ENCODE results near the gene OPN1MW2.
"Not testable (repeated sequence)": the region's sequence is repeated elsewhere in the genome, so short reads cannot be mapped to it uniquely, and the experiment has no call there.

Gene OPN1MW2

GRCh38 chrX:154219456-154219855 lies at the start of gene OPN1MW2:
Gene OPN1MW2, plus strand, starts transcription at chrX:154219756. Its CDS starts 60 bp downstream, at chrX:154219816.
- not testable (repeated sequence) for DNase-seq

- DNase-seq: not testable (repeated sequence)
Observed at GRCh38 chrX:154172535-154172943, 47.0 kb upstream of the OPN1MW2 start.

- DNase-seq: not testable (repeated sequence)
Observed at GRCh38 chrX:154174356-154174755, 45.2 kb upstream of the OPN1MW2 start.

- not testable (repeated sequence) for DNase-seq
Observed at GRCh38 chrX:154182296-154182695, 37.3 kb upstream of the OPN1MW2 start, which contains the start of gene OPN1MW. Gene OPN1MW, plus strand, starts transcription at chrX:154182596. Its CDS starts 82 bp downstream, at chrX:154182678.

GRCh38 chrX:154183794-154184193 lies 35.8 kb upstream of the OPN1MW2 start:
- not testable (repeated sequence) for DNase-seq

- not testable (repeated sequence) for DNase-seq
Observed at GRCh38 chrX:154192846-154193245, 26.7 kb upstream of the OPN1MW2 start.

- DNase-seq: not testable (repeated sequence)
Observed at GRCh38 chrX:154194316-154194715, 25.2 kb upstream of the OPN1MW2 start.

- DNase-seq: not testable (repeated sequence)
Observed at GRCh38 chrX:154196466-154196865, 23.1 kb upstream of the OPN1MW2 start.

- DNase-seq: not testable (repeated sequence)
Observed at GRCh38 chrX:154209670-154210418, 9.7 kb upstream of the OPN1MW2 start.

GRCh38 chrX:154211057-154211456 lies 8.5 kb upstream of the OPN1MW2 start:
- not testable (repeated sequence) for DNase-seq

- not testable (repeated sequence) for DNase-seq
Observed at GRCh38 chrX:154211499-154211898, 8.1 kb upstream of the OPN1MW2 start.

GRCh38 chrX:154225292-154225691 lies 5.7 kb downstream of the OPN1MW2 start:
- DNase-seq: not testable (repeated sequence)

GRCh38 chrX:154226706-154227105 lies 7.2 kb downstream of the OPN1MW2 start:
- not testable (repeated sequence) for DNase-seq

GRCh38 chrX:154231443-154231842 lies 11.9 kb downstream of the OPN1MW2 start:
- DNase-seq: not testable (repeated sequence)

GRCh38 chrX:154233620-154234019 lies 14.1 kb downstream of the OPN1MW2 start:
- not testable (repeated sequence) for DNase-seq

- DNase-seq: not testable (repeated sequence)
Observed at GRCh38 chrX:154238939-154239559, 19.5 kb downstream of the OPN1MW2 start.

GRCh38 chrX:154239982-154240503 lies 20.5 kb downstream of the OPN1MW2 start:
- DNase-seq: not testable (repeated sequence)

GRCh38 chrX:154247377-154248045 lies 28.0 kb downstream of the OPN1MW2 start:
- DNase-seq: not testable (repeated sequence)

- not testable (repeated sequence) for DNase-seq
Observed at GRCh38 chrX:154248076-154248475, 28.5 kb downstream of the OPN1MW2 start.

GRCh38 chrX:154257282-154257681 lies 37.7 kb downstream of the OPN1MW2 start, which contains the start of gene OPN1MW3:
Gene OPN1MW3, plus strand, starts transcription at chrX:154257582. Its CDS starts 38 bp downstream, at chrX:154257620.
- not testable (repeated sequence) for DNase-seq

- DNase-seq: not testable (repeated sequence)
Observed at GRCh38 chrX:154258711-154259110, 39.2 kb downstream of the OPN1MW2 start.

- DNase-seq: not testable (repeated sequence)
Observed at GRCh38 chrX:154263072-154263471, 43.5 kb downstream of the OPN1MW2 start.

- not testable (repeated sequence) for DNase-seq
Observed at GRCh38 chrX:154269245-154269644, 49.7 kb downstream of the OPN1MW2 start.
